Measurements from ENCODE around the gene ZNF880. TPM values are rescaled to one million over a fixed set of nuclear protein-coding genes. Genes with fewer than 3 reads are reported as not detected.

Gene ZNF880
- total and polyA plus RNA-seq, 9 of the 15 experiments (the other 6 are each of a cell fraction or from before 2014, with no cell fraction given): 0.15 to 1.9 (median 0.64) TPM; not detected in 1

DNA sequence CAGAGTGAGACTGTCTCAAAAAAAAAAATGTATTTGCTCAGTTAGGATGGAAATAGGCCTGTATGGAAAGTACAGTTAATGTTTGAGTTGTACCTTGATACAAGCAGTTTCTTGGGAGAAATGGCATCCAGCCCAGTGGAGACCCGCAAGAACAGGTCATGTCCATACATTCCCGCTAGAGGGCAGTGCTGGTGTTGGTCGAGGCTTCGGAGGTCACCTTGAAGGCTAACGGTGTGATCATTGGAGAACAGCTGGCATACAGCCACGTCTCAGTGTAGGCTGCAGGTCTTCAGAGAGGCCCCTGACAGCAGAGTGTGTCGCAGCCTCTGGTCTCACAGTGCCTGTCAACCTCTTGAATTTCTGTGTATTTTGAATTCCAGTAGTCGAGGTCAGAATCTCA, 26.2 kb upstream of the ZNF880 start (continued):
- no peak for TF ChIP-seq RBM25 (IDR thresholded peaks at IDR 0.05; ENCODE audit: low read depth, low read length, severe bottlenecking)
- TF ChIP-seq RAD21 (CRISPR knock-in tag; conservative IDR thresholded peaks at IDR 0.05 in 1 of 2, IDR thresholded peaks at IDR 0.05 in 1 of 2): peak in 1 of 2 experiments; percentile 71; a peak in 2 of 4 replicates
- no peak for TF ChIP-seq SMAD1 (IDR thresholded peaks at IDR 0.05; ENCODE audit: low read depth, low read length, partially characterized antibody)
- no peak for TF ChIP-seq XRCC5 (IDR thresholded peaks at IDR 0.05; ENCODE audit: low read depth, low read length)
- no peak for TF ChIP-seq ZNF785 (CRISPR knock-in tag; IDR thresholded peaks at IDR 0.05)
- TF ChIP-seq, protein P1, sequence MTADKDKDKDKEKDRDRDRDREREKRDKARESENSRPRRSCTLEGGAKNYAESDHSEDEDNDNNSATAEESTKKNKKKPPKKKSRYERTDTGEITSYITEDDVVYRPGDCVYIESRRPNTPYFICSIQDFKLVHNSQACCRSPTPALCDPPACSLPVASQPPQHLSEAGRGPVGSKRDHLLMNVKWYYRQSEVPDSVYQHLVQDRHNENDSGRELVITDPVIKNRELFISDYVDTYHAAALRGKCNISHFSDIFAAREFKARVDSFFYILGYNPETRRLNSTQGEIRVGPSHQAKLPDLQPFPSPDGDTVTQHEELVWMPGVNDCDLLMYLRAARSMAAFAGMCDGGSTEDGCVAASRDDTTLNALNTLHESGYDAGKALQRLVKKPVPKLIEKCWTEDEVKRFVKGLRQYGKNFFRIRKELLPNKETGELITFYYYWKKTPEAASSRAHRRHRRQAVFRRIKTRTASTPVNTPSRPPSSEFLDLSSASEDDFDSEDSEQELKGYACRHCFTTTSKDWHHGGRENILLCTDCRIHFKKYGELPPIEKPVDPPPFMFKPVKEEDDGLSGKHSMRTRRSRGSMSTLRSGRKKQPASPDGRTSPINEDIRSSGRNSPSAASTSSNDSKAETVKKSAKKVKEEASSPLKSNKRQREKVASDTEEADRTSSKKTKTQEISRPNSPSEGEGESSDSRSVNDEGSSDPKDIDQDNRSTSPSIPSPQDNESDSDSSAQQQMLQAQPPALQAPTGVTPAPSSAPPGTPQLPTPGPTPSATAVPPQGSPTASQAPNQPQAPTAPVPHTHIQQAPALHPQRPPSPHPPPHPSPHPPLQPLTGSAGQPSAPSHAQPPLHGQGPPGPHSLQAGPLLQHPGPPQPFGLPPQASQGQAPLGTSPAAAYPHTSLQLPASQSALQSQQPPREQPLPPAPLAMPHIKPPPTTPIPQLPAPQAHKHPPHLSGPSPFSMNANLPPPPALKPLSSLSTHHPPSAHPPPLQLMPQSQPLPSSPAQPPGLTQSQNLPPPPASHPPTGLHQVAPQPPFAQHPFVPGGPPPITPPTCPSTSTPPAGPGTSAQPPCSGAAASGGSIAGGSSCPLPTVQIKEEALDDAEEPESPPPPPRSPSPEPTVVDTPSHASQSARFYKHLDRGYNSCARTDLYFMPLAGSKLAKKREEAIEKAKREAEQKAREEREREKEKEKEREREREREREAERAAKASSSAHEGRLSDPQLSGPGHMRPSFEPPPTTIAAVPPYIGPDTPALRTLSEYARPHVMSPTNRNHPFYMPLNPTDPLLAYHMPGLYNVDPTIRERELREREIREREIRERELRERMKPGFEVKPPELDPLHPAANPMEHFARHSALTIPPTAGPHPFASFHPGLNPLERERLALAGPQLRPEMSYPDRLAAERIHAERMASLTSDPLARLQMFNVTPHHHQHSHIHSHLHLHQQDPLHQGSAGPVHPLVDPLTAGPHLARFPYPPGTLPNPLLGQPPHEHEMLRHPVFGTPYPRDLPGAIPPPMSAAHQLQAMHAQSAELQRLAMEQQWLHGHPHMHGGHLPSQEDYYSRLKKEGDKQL (CRISPR knock-in tag; IDR thresholded peaks at IDR 0.05; ENCODE audit: borderline replicate concordance): no peak
- peak; percentile 43; the same call in 1 of the 2 replicates for TF ChIP-seq SMC3 (conservative IDR thresholded peaks at IDR 0.05; ENCODE audit: insufficient read depth, low read depth, low read length)
- TF ChIP-seq ZNF507 (tag; conservative IDR thresholded peaks at IDR 0.05): no peak
- peak; percentile 12; the same call in 1 of the 2 replicates for TF ChIP-seq STAG1 (CRISPR knock-in tag; IDR thresholded peaks at IDR 0.05; ENCODE audit: borderline replicate concordance)
- TF ChIP-seq ZNF124 (CRISPR knock-in tag; IDR thresholded peaks at IDR 0.05): no peak
- TF ChIP-seq TOE1 (IDR thresholded peaks at IDR 0.05; ENCODE audit: borderline replicate concordance): no peak
- no peak for TF ChIP-seq TOE1 (CRISPR knock-in tag; IDR thresholded peaks at IDR 0.05; ENCODE audit: borderline replicate concordance, low read depth)
- no peak for TF ChIP-seq GATAD2A (IDR thresholded peaks at IDR 0.05)
- no peak for TF ChIP-seq DMBX1 (CRISPR knock-in tag; IDR thresholded peaks at IDR 0.05; ENCODE audit: borderline replicate concordance)
- TF ChIP-seq RFX1 (IDR thresholded peaks at IDR 0.05): no peak
- TF ChIP-seq ESRRA (IDR thresholded peaks at IDR 0.05; ENCODE audit: borderline replicate concordance, low read depth): peak; percentile 99
- no peak for TF ChIP-seq NR2C2 (CRISPR knock-in tag; IDR thresholded peaks at IDR 0.05)
- no peak for TF ChIP-seq NR2C2 (tag; IDR thresholded peaks at IDR 0.05)
